NCI-H1092 treated with DMSO at 0.1 percent for 48 hours (cell line): Measurements from ENCODE around the gene CC2D2A.

Experiments
- DNase-seq: peaks from one replicate; lab custom pipeline; 2025; lab: John Stamatoyannopoulos, UW

Gene CC2D2A

DNA sequence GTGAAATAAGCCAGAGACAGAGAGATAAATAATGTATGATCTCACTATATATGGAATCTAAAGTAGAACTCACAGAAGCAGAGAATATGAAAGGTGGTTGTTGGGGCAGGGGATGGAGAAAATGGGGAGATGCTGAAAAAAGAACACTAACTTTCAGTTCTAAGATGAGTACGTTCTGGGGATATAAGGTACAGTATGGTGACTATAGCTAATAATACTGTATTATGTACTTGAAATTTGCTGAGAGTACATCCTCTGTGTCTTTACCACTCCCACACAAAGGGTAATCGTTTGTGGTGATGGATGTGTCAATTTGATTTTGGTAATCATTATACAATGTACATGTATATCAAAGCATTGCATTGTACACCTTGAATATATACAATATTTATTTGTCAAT is 178.9 kb downstream of the CC2D2A start:
- no peak for DNase-seq

- DNase-seq, result peak; percentile 21
Measured at GRCh38 chr4:15649914-15650545, 180.3 kb downstream of the CC2D2A start.
